BE2C (cell line): ENCODE results near the gene RANBP3.

Experiments
- DNase-seq: peaks from one replicate; pipeline ENCODE4 v3.0.0-alpha.2; 2020
- H3K27me3 ChIP-seq: fragments of 250-450 bp; sonication (Bioruptor Pico); 2 replicates; pipeline ENCODE4 v1.5.1; 2020; ENCODE audit warnings: mild to moderate bottlenecking
- H3K36me3 ChIP-seq: fragments of 250-450 bp; sonication (Bioruptor Pico); 2 replicates; pipeline ENCODE4 v1.5.1; 2020; ENCODE audit warnings: mild to moderate bottlenecking
- H3K4me1 ChIP-seq: fragments of 250-450 bp; sonication (Bioruptor Pico); 2 replicates; pipeline ENCODE4 v1.5.1; 2020
- H3K4me3 ChIP-seq: 2 replicates; pipeline ENCODE4 v1.5.1; 2011; ENCODE audit warnings: low read depth, low read length
- H3K9me3 ChIP-seq: fragments of 250-450 bp; sonication (Bioruptor Pico); 2 replicates; pipeline ENCODE4 v1.5.1; 2020
- TF ChIP-seq, protein P1 (sequence below): IDR thresholded peaks from 2 replicates; pipeline ENCODE4 v1.5.1; 2012; ENCODE audit warnings: mild to moderate bottlenecking, low read depth, low read length

Gene RANBP3

DNA sequence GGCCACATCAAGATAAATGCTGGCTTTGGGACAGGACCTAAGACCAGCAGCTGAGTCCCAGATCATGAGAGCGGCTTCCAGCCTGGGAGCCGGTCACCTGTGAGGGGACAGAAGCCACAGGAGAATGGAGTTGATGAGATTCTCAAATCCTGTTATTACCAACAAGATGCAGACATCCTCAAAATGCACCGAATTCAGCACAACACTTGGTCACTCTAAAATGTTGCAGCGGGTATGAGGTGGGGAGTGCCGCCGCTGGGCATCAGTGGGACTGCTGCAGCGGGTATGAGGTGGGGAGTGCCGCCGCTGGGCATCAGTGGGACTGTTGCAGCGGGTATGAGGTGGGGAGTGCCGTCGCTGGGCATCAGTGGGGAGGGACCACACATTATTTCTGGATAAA is 21.2 kb downstream of the RANBP3 start:
- DNase-seq = no peak

DNA sequence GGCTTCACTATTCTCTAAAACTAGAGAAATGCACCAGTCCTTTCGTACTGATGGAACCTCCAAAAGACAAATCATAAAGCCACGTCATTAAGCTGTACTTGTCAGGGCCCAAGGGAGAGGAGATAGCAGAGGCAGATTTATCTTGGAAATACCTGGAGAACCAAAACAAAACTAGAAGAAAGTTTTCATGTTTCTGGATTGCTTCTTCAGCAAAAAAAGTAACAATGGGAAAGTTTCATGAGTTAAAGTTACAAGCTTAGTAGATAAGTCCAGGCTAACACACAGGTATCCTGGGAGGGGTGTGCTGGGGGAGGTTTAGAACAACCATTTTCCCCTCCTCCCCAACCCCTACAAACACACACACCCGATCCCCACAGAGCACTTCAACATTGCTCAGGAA is 21.6 kb downstream of the RANBP3 start:
- Histone ChIP-seq H3K27me3 (no peaks in the 10 kb centered on the region), H3K36me3 (peaks cover 6% of the 10 kb centered on the region; the same call in 1 of the 2 replicates), H3K4me1 (peaks cover 70% of the 10 kb centered on the region), H3K9me3 (no peaks in the 10 kb centered on the region), H3K4me3 (no peak overlapping the region)
- TF ChIP-seq, protein P1, sequence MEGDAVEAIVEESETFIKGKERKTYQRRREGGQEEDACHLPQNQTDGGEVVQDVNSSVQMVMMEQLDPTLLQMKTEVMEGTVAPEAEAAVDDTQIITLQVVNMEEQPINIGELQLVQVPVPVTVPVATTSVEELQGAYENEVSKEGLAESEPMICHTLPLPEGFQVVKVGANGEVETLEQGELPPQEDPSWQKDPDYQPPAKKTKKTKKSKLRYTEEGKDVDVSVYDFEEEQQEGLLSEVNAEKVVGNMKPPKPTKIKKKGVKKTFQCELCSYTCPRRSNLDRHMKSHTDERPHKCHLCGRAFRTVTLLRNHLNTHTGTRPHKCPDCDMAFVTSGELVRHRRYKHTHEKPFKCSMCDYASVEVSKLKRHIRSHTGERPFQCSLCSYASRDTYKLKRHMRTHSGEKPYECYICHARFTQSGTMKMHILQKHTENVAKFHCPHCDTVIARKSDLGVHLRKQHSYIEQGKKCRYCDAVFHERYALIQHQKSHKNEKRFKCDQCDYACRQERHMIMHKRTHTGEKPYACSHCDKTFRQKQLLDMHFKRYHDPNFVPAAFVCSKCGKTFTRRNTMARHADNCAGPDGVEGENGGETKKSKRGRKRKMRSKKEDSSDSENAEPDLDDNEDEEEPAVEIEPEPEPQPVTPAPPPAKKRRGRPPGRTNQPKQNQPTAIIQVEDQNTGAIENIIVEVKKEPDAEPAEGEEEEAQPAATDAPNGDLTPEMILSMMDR = no peak
- DNase-seq = no peak

More for the DNA sequence above, 21.2 kb downstream of the RANBP3 start:
- Histone ChIP-seq H3K9me3 (no peaks in the 10 kb centered on the region), H3K4me1 (peaks cover 67% of the 10 kb centered on the region), H3K36me3 (peaks cover 6% of the 10 kb centered on the region; the same call in 1 of the 2 replicates), H3K27me3 (no peaks in the 10 kb centered on the region), H3K4me3 (no peak overlapping the region)
- TF ChIP-seq, protein P1 = no peak

DNA sequence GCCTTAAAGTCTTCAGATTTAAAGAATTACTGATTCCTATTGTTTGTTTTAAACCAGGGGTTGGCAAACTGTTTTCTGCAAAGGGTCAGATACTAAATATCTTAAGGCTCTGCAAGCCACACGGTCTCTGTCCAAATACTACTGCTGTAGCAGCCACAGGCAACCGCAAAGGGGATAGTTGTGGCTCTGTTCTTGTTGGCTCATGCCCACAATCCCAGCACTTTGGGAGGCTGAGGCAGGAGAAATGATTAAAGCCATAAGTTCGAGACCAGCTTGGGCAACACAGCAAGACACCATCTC is 22.4 kb downstream of the RANBP3 start:
- Histone ChIP-seq H3K27me3 (no peaks in the 10 kb centered on the region), H3K4me1 (peaks cover 67% of the 10 kb centered on the region), H3K9me3 (no peaks in the 10 kb centered on the region), H3K4me3 (no peak overlapping the region), H3K36me3 (peaks cover 8% of the 10 kb centered on the region; the same call in 1 of the 2 replicates)
- TF ChIP-seq, protein P1 = no peak
- DNase-seq = no peak

DNA sequence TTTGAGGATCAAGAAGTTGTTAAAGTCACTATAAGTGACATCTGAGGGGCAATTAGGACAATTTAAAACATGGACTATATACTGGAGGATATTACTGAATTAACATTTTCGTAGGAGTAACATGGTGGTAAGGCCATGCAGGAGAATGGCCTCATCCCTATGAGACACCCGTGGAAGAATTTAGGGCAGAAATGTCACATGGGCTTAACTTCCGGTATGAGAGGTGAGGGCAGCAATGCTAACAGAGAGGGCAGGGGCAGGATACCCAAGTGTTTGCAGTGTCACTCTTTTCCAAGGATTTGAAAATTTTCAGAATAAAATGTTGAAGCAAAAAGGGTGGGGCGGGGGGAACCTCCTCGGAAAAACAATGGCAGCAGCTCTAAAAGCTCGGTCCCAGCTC is 23.6 kb downstream of the RANBP3 start:
- H3K9me3 ChIP-seq = no peaks in the 10 kb centered on the region
- no peak overlapping the region for H3K4me3 ChIP-seq
- H3K4me1 ChIP-seq = peaks cover 58% of the 10 kb centered on the region
- no peaks in the 10 kb centered on the region for H3K27me3 ChIP-seq
- TF ChIP-seq, protein P1 = no peak
- H3K36me3 ChIP-seq = peaks cover 12% of the 10 kb centered on the region; the same call in 1 of the 2 replicates
- no peak for DNase-seq

DNA sequence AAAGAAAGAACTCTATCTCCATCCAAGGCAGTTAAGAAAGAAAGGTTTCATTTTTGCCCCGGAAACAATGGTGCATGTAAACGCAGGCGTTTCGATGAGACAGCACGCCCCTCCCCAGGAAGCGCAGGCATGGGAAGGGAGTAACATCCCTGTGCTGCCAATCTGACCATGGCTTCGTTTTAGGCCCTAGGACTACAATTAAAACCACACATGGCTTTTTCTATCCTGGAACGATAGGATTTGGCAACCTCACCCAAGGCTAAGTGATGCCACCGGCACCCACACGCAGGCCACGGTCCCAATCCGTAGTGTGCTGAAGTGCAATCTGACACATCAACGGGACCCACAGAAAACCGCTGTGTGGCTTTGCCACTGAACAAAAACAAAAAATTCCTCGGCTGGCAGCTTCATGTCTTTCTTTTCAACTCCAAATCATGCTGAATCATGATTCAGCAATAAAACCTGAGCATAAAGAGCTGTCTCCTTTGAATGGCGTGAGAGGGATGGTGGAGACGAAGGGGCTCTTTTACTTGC is 24.2 kb downstream of the RANBP3 start:
- TF ChIP-seq, protein P1 = no peak
- Histone ChIP-seq H3K27me3 (no peaks in the 10 kb centered on the region), H3K9me3 (no peaks in the 10 kb centered on the region), H3K36me3 (peaks cover 12% of the 10 kb centered on the region; the same call in 1 of the 2 replicates), H3K4me1 (peaks cover 59% of the 10 kb centered on the region), H3K4me3 (no peak overlapping the region)
- DNase-seq = no peak

DNA sequence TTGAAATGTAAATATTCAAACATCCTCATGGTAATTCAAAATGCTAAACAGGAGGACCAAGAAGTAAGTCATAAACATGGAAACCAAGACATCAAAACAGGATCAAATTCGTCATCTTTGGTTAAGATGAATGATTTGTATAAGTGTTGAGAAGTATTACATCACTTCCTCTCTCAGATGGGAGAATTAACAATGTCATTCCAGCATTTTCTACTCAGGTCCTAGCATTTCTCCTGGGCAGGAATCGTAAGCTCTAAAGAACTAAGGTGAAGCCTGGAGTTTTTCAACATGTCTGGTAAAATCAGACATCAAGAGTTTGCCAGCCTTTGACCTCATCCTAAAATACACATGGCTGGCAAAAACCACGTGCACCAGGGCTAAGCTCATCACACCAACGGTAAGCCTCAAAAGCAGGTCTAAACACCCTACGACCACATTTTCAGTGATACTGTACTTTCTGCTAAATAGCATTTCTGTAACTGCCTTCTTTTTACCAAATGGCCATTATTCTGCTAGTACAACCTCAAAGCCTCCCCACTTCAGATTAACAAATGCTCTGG is 24.8 kb downstream of the RANBP3 start:
- TF ChIP-seq, protein P1 = no peak
- Histone ChIP-seq H3K4me3 (no peak overlapping the region), H3K27me3 (no peaks in the 10 kb centered on the region), H3K4me1 (peaks cover 58% of the 10 kb centered on the region), H3K9me3 (no peaks in the 10 kb centered on the region), H3K36me3 (peaks cover 12% of the 10 kb centered on the region; the same call in 1 of the 2 replicates)
- no peak for DNase-seq
